ENCODE measurements around the gene C2CD2L.

DNA sequence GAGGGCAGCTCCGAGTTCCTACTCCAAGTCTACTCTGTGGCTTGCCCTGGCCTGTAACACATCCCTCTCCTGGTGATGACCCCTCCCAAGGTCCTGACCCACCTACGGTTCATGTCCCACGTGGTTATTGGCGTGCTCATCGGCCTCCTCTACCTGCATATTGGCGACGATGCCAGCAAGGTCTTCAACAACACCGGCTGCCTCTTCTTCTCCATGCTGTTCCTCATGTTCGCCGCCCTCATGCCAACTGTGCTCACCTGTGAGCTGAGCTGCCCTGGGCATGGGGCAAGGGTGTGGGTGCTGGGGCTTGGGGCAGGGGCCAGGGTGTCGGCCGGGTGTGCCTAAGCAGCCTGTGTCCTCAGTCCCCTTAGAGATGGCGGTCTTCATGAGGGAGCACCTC, 51.3 kb downstream of the C2CD2L start:
- TF ChIP-seq, protein P1, sequence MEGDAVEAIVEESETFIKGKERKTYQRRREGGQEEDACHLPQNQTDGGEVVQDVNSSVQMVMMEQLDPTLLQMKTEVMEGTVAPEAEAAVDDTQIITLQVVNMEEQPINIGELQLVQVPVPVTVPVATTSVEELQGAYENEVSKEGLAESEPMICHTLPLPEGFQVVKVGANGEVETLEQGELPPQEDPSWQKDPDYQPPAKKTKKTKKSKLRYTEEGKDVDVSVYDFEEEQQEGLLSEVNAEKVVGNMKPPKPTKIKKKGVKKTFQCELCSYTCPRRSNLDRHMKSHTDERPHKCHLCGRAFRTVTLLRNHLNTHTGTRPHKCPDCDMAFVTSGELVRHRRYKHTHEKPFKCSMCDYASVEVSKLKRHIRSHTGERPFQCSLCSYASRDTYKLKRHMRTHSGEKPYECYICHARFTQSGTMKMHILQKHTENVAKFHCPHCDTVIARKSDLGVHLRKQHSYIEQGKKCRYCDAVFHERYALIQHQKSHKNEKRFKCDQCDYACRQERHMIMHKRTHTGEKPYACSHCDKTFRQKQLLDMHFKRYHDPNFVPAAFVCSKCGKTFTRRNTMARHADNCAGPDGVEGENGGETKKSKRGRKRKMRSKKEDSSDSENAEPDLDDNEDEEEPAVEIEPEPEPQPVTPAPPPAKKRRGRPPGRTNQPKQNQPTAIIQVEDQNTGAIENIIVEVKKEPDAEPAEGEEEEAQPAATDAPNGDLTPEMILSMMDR (conservative IDR thresholded peaks at IDR 0.05; ENCODE audit: low read length), result no peak
- no peak for TF ChIP-seq EZH2phosphoT487 (IDR thresholded peaks at IDR 0.05; ENCODE audit: borderline replicate concordance)

All from Loucy (cell line).